NCI-H1436 treated with DMSO at 0.1 percent for 48 hours (cell line): ENCODE measurements around the gene DGKD.

Experiments
- DNase-seq: peaks from one replicate; lab custom pipeline; 2025; lab: John Stamatoyannopoulos, UW

The DGKD gene

GRCh38 chr2:233336541-233336940, 17.8 kb upstream of the DGKD start:
- no peak for DNase-seq

- no peak for DNase-seq
These were observed 16.2 kb upstream of the DGKD start for GRCh38 chr2:233338046-233338445.

GRCh38 chr2:233338812-233339368, 15.4 kb upstream of the DGKD start:
- DNase-seq, result no peak

GRCh38 chr2:233339427-233339826, 14.9 kb upstream of the DGKD start:
- no peak for DNase-seq

- no peak for DNase-seq
These were observed 13.0 kb upstream of the DGKD start for GRCh38 chr2:233341296-233341695.

- no peak for DNase-seq
These were observed 12.0 kb upstream of the DGKD start for GRCh38 chr2:233342301-233342700.

GRCh38 chr2:233343171-233343705, 11.1 kb upstream of the DGKD start:
- no peak for DNase-seq

- no peak for DNase-seq
These were observed 7.9 kb upstream of the DGKD start for GRCh38 chr2:233346376-233346775.

GRCh38 chr2:233346930-233347329, 7.4 kb upstream of the DGKD start:
- DNase-seq, result no peak

- DNase-seq, result no peak
These were observed 5.0 kb upstream of the DGKD start for GRCh38 chr2:233349005-233349998.

GRCh38 chr2:233350708-233351107, 3.6 kb upstream of the DGKD start:
- DNase-seq, result peak; percentile 66

- no peak for DNase-seq
These were observed 2.9 kb upstream of the DGKD start for GRCh38 chr2:233351423-233351822.

GRCh38 chr2:233352141-233352842, 2.0 kb upstream of the DGKD start:
- DNase-seq, result no peak

- no peak for DNase-seq
These were observed 1.1 kb upstream of the DGKD start for GRCh38 chr2:233353101-233353768.

GRCh38 chr2:233354500-233354924, 218 bp downstream of the DGKD start:
- DNase-seq, result no peak

GRCh38 chr2:233354971-233355574, 779 bp downstream of the DGKD start:
- DNase-seq, result no peak

GRCh38 chr2:233355916-233356315, 1.6 kb downstream of the DGKD start:
- DNase-seq, result no peak

GRCh38 chr2:233356546-233357308, 2.4 kb downstream of the DGKD start:
- no peak for DNase-seq

- no peak for DNase-seq
These were observed 4.0 kb downstream of the DGKD start for GRCh38 chr2:233358335-233358734.

- DNase-seq, result no peak
These were observed 4.7 kb downstream of the DGKD start for GRCh38 chr2:233358947-233359346.

- no peak for DNase-seq
These were observed 5.5 kb downstream of the DGKD start for GRCh38 chr2:233359823-233360222.
